ENCODE data around the gene NEURL1B.

- TF ChIP-seq CTCF (IDR thresholded peaks at IDR 0.05), result no peak
- no peak for TF ChIP-seq POLR2A (IDR thresholded peaks at IDR 0.05)
Observed at GRCh38 chr5:172694061-172694460, 53.0 kb downstream of the NEURL1B start.
